ENCODE measurements around the gene TBC1D2B.
"Not testable (repeated sequence)": the region's sequence is repeated elsewhere in the genome, so short reads cannot be mapped to it uniquely, and the experiment has no call there.

The TBC1D2B gene

DNA sequence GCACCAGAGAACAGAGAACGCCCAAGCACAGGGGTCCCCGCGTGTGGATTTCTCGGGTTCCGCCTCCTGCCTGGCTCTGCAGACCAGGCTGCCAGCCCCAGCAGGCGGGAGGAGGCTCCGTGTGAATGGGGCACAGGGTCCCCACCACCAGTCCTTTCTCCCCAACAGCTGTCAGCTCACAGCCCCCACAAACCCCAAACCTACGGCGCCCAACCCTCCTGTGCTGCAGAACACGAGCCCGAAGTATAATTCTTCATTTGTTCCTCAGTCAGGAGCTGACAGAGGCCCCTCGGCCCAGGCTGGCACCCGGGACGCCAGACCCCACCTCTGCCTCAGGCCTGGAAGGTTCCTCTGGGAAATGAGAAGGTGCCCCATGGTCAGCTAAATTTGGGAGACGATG is 78.0 kb downstream of the TBC1D2B start:
- no peak for DNase-seq

DNA sequence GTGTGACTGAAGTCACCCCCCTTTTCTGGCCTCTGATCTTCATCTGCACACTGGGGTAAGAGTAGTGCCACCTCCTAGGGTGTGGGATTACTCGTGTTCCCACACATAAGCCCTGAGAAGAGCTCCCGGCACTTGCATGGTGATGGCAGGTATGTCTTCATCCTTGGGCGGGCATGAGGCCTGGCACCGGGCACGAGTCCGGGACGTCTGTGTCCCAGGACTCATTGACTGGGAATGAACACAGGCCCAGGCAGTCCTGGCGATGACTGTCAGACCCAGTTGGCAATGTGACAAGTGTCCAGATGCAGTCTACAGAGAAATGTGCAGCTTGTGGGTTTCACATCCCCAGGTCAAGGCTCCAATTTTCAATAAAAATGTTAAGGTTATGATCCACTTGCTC is 78.9 kb downstream of the TBC1D2B start:
- DNase-seq: no peak

DNA sequence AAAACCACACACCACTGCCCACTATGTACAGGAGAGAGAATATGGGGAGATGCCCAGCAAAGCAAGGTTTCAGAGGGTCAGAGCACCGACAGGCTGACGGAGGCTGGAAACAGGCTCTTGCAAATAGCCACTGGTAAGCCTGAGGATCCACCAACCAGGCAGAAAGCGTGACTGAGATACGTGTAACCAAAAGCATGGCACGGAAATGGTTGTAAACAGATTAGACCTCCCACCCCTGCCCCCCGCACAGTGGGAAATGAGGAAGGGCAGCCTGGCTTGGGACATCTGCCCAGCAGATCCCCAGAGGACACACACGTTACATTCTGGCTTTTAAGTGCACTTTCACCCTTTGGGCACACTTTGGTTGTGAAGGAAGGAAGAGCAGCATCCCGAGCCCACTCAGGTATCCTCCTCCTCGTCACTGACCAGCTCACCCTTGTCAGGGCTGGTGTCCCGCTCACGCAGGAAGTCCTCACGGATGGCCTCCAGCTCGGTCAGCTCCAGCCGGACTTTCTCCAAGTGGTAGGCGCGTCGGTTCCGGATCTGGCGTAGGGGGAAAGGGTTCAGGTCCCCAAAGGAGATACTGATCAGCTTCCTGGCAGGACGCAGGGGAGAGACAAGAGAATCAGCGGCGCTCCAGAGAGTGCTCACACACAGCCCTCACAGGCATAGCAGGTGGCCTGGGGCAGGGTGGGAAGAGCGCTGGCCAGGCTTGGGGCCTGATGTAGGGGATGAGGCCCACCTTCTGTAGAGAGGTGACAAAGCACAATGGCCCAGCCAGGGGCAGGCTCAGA is 79.6 kb downstream of the TBC1D2B start:
- DNase-seq: not testable (repeated sequence)

DNA sequence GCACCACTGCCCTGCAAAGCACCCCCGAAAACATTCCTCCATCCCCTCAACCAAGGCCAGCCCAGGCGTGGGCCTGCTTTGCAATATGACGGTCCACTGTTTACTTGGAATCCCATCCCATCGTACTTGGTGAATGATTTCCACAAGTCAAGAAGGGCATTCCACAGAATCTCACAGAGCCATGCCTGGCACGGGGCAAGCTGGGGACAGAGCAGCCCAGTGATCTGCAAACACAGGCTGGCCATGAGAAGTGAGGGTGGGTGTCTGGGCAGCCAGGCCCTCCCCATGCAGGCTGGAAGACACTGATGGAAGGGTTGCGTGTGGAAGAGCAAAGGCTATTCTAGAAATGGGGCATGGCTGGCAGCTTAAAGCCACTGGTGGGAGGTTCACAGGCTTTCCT is 80.3 kb downstream of the TBC1D2B start:
- not testable (repeated sequence) for DNase-seq

DNA sequence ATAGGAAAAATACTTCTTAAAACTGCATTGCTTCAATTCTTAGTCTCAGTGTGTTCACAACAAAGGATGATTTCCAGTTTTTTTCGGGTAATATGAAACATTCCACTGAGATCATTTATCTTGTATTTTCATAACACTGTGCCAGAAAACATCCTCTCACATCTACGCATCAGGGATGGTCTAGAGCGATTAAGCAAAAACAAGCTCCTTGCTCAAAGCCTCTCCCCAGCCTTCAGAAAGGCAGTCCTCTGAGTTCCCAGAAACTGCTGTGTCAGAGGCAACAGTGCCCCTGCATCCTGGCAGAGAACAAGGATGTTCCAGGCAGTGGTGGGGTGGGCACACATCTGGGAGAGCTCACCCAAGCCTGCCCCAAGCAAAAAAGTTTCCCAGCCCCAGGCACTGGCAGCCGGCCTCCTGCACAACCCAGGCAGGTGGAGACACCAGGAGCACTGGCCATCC is 80.8 kb downstream of the TBC1D2B start:
- not testable (repeated sequence) for DNase-seq

DNA sequence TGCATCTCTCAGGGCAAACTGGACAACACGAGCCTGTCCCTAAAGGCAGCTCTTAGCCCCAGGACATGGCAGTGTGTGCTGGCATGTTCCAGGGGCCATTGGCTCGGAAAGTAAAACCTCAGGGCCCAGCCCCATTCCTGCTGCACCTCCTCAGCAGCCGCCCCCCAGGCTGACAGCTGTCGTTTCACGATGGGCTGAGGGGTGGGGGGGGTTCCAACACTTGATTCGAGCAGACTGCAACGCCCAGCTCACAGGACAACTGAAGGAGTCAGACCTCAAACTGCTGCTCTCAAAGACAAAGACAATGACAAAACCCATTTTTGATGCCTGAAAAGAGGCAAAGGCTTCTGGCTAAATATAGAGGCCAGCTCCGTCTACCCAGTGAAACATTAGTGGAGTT is 81.3 kb downstream of the TBC1D2B start:
- DNase-seq: not testable (repeated sequence)

DNA sequence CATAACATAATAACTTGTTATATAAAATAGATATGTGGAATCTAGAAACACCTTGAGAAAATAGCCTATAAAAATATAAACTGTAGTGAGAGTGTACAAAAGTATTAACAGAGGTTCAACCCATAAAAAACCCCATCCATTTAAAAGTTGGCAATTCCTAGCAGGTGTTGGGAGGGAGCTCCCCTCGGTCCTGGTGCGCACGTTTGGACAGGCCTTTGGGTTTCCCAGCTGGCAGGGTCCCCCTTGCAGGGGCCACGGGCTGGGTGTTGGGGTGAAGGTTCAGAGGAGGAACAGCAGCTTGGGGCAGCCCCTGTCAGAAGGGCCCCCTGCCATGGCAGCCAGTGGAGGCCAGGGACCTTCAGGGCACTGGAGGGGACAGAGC is 82.0 kb downstream of the TBC1D2B start:
- DNase-seq: not testable (repeated sequence)

DNA sequence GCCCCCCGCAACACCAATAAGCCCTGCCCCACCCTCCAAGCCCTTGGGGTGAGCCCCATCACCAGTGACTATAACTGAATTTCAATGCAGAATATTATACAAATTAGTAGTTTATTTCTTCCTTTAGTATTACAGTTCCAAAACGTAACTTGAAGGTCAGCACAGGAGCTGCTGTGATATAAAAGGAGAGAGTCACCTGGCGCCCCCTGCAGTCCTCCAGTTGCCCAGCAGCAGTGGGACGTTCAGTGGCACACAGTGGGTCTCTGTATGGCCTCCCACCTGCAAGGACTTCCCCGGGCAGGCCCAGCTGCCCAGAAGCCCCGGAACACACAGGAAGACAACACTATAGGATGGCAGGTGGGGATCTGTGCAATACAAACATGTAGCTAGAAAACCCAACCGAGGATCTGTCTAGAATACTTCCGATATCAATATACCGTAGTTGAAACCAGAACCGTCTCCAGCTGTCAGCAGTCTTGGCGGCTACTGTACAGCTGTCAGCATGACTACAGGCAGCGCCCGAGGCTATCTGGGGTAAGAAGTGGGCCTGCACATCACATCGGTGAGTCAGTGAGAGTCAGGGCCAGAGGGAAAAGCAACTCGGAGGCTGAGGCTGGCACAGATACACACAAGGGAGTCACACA is 82.5 kb downstream of the TBC1D2B start:
- DNase-seq: not testable (repeated sequence)

DNA sequence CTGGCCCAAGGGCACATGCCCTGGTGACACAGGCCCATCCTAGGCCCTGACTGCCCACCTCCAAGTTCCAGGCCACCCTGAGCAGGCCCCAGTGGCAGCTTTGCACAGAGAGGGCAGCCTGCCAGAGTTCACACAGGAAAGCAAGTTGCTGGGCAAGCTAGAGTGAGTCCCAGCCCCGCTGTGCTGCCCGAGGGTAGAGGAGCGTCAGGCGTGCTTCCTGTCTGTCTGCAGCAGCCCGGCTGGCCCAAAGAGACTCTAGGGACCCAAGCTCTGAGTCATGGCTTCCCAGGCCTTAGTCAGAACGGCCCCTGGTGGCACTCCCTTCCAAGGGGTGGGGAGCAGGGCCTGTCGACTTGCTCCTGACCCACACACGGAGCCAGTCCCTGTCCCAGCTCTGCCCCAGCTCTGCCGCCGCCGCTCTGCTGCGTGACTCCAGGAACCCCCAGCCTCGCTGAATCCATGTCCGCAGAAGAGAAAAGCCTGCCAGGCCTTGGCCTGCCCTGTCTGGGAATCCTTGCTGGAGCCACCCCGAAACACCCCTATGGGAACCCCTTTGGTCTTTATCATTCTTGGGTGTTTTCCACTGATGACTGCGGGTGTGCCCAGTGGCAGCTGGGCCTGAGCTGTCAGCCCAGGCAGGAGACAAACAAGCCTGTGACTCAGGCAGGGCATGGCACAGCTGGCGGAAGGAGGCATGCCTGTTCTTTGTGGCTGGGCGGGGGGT is 83.4 kb downstream of the TBC1D2B start:
- DNase-seq: peak; percentile 36 to 95

DNA sequence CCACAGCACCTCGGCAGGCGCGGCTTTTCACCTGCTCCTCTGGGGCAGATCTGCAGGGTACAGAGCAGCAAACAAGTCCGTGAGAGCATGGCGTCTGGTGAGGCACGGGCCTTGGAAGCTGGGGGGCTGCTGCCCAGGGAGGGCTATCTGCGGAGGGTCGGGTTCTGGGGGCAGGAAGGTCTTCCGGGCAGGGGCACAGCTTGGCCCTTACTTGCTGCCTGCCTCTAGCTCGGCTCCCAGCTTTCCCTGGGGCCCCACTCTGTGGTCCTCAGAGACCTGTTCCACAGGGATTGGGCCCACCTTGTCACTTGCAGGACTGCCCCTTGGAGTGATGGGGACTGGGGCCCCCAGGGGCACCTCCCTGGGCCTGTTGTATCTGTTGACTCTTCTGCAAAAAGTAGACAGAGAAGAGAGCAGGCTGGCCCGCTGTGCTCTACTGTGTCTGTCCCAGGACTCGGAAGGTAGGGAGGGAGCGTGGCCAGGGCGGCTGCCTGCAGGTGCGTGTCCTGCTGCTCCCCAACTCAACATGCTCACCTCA is 84.1 kb downstream of the TBC1D2B start:
- DNase-seq: no peak

DNA sequence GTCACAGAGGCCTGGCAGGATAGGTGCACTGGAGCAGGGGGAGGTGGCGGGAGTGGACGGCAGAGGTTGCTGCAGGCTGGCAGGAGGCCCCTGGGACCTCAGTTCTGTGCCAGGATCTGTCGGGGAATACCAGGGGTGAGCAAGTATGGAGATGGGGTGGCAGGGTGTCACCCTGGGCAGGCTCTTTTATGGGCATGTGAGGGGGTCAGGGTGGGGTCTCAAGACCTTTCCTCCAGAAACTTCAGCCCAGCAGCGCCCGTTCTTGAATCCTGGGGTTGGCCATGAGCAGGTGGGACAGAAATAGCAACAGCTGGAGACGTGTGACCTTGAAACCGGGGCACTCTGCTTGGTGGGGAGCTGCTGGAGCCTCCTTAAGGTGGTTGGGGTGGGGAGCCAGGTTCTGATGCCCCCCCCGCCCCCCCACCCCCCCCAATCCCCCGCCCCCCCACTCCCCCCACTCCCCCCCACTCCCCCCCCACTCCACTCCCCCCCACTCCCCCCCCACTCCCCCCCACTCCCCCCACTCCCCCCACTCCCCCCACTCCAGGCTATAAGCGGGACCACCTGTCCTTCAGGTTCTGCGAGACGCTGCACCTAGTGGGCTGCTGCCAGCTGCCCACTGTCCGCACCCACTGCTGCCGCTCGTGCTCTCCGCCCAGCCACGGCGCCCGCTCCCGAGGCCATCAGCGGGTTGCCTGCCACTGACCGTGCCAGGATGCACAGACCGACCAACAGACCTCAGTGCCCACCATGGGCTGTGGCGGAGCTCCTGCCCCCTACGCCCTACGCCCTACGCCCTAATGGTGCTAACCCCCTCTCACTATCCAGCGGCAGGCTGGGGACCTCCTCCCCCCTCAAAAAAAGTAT is 84.9 kb downstream of the TBC1D2B start:
- no peak for DNase-seq

DNA sequence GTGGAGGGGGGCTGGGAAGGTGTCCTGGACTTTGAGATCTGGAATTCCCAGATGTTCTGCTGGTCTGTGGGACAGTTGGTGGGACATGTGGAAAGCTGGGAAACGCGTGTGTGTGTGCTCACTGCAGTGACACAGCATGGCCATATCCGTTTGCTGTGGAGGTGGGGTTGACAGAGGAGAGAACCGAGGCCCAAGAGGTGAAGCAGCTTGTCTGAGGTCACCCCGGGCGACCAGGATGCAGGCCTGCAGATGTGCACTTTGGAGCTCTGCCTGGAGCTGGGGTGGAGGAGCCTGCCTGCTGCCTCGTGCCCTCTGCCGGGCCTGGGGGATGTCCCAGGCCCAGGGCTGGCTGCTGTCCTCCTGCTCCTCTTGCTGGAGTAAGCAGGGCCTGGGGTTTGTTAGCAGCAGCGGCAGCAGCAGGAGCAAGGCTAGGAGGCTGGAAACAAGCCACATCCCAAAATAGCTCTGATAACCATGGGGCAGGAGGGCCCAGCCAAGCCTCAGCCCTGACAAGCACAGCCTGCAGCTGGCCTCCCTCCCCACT is 85.8 kb downstream of the TBC1D2B start:
- DNase-seq: not testable (repeated sequence)

DNA sequence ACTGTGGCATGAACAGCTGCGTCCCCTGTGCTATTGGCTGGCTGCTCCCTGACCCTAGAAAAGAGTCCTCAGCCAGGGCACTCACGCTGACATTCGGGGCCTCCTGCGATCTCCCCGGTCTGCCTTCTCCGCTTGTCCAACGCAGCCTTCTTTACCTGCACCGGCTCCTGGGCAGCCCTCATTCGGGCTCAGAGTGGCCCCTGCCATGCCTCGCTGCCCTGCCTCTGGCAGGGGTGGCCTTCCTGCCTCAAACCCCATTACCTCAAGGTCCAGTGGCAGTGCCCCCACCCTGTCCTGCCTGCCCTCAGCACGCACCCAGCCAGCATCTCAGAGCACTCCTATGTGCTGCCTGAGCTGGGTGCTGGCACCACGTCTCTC is 86.5 kb downstream of the TBC1D2B start:
- no peak for DNase-seq

DNA sequence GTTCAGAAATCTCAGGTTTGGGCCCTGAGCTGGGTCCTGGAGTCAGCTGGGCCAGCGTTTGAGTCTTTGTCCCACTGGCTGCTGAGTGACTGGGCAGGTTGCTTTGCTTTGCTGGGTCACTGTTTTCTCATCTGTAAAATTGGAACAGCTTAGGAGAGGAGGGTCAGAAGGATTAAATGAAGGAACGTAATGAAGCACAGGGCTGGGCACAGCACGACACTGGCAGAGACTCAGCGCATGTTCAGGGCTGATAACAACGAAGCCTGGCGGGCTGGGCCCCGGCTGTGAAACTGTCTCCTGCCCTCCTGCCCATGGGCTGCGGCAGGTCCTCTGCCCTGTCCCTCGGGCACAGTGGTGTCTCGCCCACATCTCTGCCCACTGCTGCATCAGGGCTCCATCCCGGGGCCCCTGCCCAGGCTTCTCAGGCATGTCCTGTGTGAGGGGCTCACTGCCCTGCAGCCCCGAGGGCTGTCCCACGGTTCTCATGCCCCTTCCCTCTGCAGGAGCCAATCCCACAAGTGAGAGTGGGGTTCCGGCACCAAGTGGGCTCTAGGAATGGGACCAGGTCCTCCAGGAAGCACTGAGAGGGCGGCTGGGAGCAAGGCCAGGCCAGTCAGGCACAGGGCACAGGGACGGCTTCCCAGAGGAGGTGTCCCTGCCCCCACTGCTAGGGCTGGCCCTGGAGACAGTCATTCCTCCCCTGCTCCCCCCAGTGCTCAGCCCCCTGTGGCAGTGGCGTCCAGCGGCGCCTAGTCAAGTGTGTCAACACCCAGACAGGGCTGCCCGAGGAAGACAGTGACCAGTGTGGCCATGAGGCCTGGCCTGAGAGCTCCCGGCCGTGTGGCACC is 88.0 kb downstream of the TBC1D2B start:
- DNase-seq: no peak

DNA sequence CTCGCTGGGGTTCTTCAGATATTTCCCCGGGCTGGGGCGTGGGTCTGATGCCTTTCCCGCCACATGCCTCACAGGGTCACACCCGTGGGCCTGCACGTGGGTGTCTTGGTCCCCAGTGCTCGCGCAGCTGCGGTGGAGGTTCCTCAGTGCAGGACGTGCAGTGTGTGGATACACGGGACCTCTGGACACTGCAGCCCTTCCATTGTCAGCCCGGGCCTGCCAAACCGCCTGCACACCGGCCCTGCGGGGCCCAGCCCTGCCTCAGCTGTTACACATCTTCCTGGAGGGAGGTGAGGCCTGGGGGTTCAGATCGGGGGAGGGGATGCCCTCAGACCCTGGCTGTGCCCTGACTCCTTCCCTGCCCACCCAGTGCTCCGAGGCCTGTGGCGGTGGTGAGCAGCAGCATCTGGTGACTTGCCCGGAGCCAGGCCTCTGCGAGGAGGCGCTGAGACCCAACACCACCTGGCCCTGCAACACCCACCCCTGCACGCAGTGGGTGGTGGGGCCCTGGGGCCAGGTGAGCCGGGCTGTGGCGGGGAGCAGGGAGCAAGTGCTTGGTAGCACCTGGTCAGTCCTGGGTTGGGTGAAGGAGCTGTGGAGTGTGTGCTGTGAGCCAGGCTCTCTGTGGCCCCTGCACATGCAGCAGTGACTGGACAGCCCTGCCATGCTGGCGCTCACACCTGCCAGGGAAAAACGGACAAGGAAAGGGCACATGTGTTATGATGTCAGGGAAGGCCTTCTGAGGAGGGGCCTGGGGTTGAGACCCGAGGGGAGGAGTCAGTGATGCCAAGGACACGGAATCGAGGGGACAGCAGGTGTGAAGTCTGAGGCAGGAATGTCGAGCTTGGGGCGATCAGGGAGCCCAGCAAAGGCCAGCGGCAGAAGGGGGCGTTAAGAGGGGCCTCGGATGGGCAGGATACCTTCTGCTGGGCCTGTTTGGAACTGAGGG is 88.9 kb downstream of the TBC1D2B start:
- no peak for DNase-seq

DNA sequence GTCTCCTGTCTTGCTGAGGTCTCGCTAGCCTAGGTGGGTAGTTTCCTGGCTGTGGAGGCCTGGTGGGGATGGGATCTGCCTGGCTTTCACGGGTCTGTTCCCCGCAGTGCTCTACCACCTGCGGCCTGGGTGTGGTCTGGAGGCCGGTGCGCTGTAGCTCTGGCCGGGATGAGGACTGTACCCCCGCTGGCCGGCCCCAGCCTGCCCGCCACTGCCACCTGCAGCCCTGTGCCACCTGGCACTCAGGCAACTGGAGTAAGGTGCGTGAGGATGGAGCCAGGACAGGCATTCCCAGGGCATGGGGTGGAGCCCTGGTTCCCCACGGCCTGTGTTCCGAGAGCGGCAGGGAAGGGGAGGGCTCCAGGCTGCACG is 89.8 kb downstream of the TBC1D2B start:
- DNase-seq: not testable (repeated sequence)

DNA sequence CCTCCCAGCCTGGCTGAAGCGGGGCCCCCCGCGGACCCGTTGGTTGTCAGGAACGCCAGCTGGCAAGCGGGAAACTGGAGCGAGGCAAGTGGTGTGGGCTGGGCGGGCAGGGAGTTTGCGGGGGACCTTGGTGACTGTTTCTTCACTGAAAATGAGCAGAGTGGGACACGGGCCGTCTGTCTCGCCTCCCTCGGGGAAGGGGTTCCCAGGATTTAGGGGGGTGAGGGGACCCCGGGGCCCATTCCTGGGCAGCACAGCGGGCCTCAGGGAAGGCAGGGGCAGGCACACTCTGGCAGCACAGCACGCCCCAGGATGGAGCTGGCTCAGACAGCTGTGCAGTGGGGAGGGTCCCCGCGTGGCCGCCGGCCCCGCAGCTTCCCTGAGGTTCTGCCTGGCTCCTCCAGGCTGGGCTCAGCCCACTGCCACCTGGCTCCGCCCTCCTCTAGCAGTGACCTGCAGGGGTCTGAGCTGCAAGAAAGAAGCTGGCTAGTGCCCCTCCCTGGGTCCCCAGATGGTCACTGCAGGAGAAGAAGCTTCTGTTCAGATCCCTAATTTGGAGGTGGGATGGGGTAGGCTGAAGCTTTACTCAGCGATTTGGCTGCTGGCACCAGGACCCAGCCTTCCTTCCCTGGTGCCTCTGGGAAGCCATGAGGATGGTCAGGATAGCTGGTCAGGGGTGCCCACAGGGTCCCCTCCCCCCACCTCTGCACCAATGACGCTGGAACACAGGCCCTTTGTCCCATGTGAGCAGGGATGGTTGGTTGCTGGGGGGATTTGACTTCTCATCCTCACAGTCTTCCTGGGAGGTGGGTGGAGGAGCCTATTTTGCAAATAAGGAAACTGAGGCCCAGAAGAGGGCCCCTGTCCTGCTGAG is 90.4 kb downstream of the TBC1D2B start:
- DNase-seq: no peak

DNA sequence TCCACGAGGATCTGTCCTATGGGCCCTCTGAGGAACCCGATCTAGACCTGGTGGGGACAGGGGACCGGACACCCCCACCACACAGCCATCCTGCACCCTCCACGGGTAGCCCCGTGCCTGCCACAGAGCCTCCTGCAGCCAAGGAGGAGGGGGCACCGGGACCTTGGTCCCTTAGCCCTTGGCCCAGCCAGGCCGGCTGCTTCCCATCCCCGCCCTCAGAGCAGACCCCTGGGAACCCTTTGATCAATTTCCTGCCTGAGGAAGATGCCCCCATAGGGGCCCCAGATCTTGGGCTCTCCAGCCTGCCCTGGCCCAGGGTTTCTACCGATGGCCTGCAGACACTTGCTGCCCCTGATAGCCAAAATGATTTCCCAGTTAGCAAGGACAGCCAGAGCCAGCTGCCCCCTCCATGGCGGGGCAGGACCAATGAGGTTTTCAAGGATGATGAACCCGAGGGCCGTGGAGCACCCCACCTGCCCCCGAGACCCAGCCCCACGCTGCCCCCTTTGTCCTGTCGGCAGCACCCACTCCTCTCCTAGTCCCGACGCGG is 91.5 kb downstream of the TBC1D2B start:
- no peak for DNase-seq
